ENCODE data around the gene TLCD2. TPM values are rescaled to one million over a fixed set of nuclear protein-coding genes. Genes with fewer than 3 reads are reported as not detected.
"Not testable (repeated sequence)": the region's sequence is repeated elsewhere in the genome, so short reads cannot be mapped to it uniquely, and the experiment has no call there.

The TLCD2 gene
- polyA plus RNA-seq, 1 donor from 2014 or later: not detected

DNA sequence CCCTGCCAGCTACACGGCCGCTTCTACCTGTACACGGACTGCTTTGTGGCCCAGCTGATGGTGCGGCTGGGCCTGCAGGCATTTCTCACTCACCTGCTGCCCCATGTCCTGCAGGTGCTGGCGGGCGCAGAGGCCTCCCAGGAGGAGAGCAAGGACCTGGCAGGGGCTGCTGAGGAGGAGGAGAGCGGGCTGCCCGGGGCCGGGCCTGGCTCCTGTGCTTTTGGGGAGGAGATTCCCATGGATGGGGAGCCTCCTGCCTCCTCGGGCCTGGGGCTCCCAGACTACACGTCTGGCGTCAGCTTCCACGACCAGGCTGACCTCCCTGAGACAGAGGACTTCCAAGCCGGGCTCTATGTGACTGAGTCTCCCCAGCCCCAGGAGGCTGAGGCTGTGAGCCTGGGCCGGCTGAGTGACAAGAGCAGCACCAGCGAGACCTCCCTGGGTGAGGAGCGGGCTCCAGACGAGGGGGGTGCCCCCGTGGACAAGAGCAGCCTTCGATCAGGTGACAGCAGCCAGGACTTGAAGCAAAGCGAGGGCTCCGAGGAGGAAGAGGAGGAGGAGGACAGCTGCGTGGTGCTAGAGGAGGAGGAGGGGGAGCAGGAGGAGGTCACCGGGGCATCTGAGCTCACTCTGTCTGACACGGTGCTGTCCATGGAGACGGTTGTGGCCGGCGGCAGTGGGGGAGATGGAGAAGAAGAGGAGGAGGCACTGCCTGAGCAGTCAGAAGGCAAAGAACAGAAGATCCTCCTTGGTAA is 17.9 kb upstream of the TLCD2 start:
- no peaks in the 10 kb centered on the region for H3K9me3 Mint-ChIP-seq
- peaks cover 5 to 24% (median 21%) of the 10 kb centered on the region in 3 donors for H3K4me1 Mint-ChIP-seq
- peak overlapping the region in 2 of 4 donors; percentile 32 to 38 for H3K4me3 Mint-ChIP-seq
- no peaks in the 10 kb centered on the region for H3K27me3 Mint-ChIP-seq
- H3K36me3 Mint-ChIP-seq: peaks cover 1% of the 10 kb centered on the region
- H3K27ac Mint-ChIP-seq: peak overlapping the region; percentile 62 to 67 (median 63)

- Mint-ChIP-seq H3K4me1 (peaks cover 7 to 27% (median 21%) of the 10 kb centered on the region in 3 donors), H3K36me3 (peaks cover 2% of the 10 kb centered on the region), H3K9me3 (no peaks in the 10 kb centered on the region), H3K4me3 (peak overlapping the region in 1 of 4 donors; percentile 71), H3K27ac (peak overlapping the region in 1 of 3 donors; percentile 67), H3K27me3 (no peaks in the 10 kb centered on the region)
Measured at GRCh38 chr17:1727258-1727789, 17.1 kb upstream of the TLCD2 start.

DNA sequence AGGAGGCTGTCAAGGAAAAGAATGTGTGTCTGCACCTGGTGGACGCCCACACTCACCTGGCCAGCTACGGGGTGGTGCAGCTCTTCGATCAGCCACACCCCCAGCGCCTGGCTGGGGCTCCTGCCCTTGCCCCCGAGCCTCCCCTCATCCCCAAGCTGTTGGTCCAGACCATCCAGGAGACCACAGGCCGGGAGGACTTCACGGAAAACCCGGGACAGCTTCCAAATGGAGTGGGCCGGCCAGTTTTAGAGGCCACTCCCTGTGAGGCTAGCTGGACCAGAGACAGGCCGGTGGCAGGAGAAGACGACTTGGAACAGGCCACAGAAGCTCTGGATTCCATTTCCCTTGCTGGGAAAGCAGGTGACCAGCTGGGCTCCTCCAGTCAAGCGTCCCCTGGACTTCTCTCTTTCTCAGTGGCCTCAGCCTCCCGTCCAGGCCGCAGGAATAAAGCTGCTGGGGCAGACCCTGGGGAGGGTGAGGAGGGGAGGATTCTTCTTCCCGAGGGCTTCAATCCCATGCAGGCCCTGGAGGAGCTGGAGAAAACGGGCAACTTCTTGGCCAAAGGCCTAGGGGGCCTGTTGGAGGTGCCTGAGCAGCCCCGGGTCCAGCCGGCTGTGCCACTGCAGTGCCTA is 16.6 kb upstream of the TLCD2 start:
- peak overlapping the region in 1 of 3 donors; percentile 67 for H3K27ac Mint-ChIP-seq
- peaks cover 2% of the 10 kb centered on the region for H3K36me3 Mint-ChIP-seq
- peaks cover 12 to 29% (median 21%) of the 10 kb centered on the region in 3 donors for H3K4me1 Mint-ChIP-seq
- peak overlapping the region in 2 of 4 donors; percentile 43 to 71 for H3K4me3 Mint-ChIP-seq
- no peaks in the 10 kb centered on the region for H3K9me3 Mint-ChIP-seq
- H3K27me3 Mint-ChIP-seq: no peaks in the 10 kb centered on the region

DNA sequence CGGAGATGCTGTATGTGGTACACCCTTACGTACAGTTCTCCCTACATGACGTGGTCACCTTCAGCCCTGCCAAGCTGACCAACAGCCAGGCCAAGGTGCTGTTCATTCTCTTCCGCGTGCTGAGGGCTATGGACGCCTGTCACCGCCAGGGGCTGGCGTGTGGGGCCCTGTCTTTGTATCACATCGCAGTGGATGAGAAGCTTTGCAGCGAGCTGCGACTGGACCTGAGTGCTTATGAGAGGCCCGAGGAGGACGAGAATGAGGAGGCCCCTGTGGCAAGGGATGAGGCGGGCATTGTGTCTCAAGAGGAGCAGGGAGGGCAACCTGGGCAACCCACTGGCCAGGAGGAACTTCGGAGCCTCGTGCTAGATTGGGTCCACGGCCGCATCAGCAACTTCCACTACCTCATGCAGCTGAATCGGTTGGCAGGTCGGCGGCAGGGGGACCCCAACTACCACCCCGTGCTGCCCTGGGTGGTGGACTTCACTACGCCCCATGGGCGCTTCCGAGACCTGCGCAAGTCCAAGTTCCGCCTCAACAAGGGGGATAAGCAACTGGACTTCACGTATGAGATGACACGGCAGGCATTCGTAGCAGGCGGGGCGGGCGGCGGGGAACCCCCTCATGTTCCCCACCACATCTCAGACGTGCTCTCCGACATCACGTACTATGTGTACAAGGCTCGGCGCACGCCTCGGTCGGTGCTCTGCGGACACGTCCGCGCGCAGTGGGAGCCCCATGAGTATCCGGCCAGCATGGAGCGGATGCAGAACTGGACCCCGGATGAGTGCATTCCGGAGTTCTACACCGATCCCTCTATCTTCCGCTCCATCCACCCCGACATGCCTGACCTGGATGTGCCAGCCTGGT is 15.7 kb upstream of the TLCD2 start:
- H3K27ac Mint-ChIP-seq: peak overlapping the region in 2 of 3 donors; percentile 78 to 89
- no peaks in the 10 kb centered on the region for H3K9me3 Mint-ChIP-seq
- H3K4me1 Mint-ChIP-seq: peaks cover 12 to 29% (median 23%) of the 10 kb centered on the region in 3 donors
- H3K36me3 Mint-ChIP-seq: peaks cover 2% of the 10 kb centered on the region
- H3K4me3 Mint-ChIP-seq: peak overlapping the region; percentile 76 to 89 (median 81)
- no peaks in the 10 kb centered on the region for H3K27me3 Mint-ChIP-seq

DNA sequence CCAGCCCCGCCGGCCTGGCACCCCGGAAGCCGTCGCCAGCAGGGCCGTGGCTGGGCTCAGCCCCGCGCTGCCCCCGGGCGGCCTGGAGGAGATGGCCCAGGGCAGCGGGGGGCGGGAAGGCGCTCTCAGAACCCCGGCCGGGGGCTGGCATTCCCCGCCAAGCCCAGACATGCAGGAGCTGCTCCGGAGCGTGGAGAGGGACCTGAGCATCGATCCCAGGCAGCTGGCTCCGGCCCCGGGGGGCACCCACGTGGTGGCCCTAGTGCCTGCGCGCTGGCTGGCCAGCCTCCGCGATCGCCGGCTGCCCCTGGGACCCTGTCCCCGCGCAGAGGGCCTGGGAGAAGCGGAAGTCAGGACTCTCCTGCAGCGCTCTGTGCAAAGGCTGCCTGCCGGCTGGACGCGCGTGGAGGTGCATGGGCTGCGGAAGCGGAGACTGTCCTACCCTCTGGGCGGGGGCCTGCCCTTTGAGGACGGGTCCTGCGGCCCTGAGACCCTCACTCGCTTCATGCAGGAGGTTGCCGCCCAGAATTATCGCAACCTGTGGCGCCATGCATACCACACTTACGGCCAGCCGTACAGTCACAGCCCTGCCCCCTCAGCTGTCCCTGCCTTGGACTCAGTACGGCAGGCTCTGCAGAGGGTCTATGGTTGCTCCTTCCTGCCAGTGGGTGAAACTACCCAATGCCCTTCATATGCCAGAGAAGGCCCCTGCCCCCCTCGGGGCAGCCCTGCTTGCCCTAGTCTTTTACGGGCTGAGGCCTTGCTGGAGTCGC is 14.9 kb upstream of the TLCD2 start:
- Mint-ChIP-seq H3K27ac (peak overlapping the region; percentile 27 to 89 (median 78)), H3K9me3 (no peaks in the 10 kb centered on the region), H3K4me1 (peaks cover 12 to 32% (median 26%) of the 10 kb centered on the region in 3 donors), H3K36me3 (peaks cover 2% of the 10 kb centered on the region), H3K27me3 (no peaks in the 10 kb centered on the region), H3K4me3 (peak overlapping the region; percentile 76 to 89 (median 81))

- no peaks in the 10 kb centered on the region for H3K27me3 Mint-ChIP-seq
Measured at GRCh38 chr17:1724351-1724868, 14.2 kb upstream of the TLCD2 start, which contains the start of gene WDR81. Gene WDR81, plus strand, starts transcription at chr17:1724704. Its CDS starts 256 bp downstream, at chr17:1724960.

DNA sequence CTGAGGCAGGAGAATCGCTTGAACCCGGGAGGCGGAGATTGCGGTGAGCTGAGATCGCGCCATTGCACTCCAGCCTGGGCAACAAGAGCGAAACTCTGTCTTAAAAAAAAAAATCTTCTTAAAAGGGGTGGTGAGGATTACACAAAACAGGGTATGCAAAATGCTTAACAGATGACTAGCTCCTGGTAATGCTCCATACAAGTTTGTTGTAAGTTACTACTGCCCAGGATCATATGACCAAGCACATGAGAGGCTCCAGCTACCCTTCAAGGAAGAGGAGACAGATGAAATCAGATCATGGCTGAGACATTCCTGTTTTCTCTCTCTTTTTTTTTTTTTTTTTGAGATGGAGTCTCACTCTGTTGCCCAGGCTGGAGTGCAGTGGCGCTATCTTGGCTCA is 11.8 kb upstream of the TLCD2 start:
- not testable (repeated sequence) for H3K36me3 Mint-ChIP-seq, H3K9me3 Mint-ChIP-seq, H3K27me3 Mint-ChIP-seq
- Mint-ChIP-seq H3K4me3 (peak overlapping the region in 3 of 4 donors; percentile 86 to 92 (median 92)), H3K27ac (peak overlapping the region; percentile 96 to 99 (median 97)), H3K4me1 (peaks cover 16 to 26% (median 25%) of the 10 kb centered on the region in 3 donors)

More at GRCh38 chr17:1724351-1724868, 14.2 kb upstream of the TLCD2 start, which contains the start of gene WDR81:
- H3K4me3 Mint-ChIP-seq: peak within 1 kb of the TSS; percentile 80 to 93 (median 88)
- peaks cover 12 to 27% (median 22%) of the 10 kb centered on the region in 3 donors for H3K4me1 Mint-ChIP-seq
- peaks cover 2% of the 10 kb centered on the region for H3K36me3 Mint-ChIP-seq
- H3K27ac Mint-ChIP-seq: peak within 1 kb of the TSS; percentile 96 to 99 (median 97)
- H3K9me3 Mint-ChIP-seq: no peaks in the 10 kb centered on the region

DNA sequence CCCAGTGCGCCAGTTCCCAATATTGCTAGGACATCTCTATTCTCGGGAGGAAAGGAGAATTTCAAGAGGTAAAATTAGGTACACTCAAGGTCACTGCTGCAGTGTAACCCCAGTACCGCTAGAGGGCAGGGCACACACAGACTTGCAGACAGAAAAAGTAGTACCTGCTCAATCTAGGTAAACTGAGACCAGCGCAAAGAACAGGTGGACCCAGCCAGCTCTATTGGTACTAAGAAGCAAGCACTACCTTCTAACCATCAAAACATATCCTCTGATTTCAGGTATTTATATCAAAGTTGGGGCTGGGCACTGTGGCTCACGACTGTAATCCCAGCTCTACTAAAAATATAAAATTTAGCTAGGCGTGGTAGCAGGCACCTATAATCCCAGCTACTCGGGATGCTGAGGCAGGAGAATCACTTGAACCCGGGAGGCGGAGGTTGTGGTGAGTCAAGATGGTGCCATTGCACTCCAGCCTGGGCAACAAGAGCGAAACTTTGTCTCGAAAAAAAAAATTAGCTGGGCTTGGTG is 10.7 kb upstream of the TLCD2 start:
- H3K36me3 Mint-ChIP-seq: peaks cover 2% of the 10 kb centered on the region
- peak overlapping the region in 3 of 4 donors; percentile 38 to 69 (median 60) for H3K4me3 Mint-ChIP-seq
- H3K27me3 Mint-ChIP-seq: no peaks in the 10 kb centered on the region
- peaks cover 21 to 28% (median 27%) of the 10 kb centered on the region in 3 donors for H3K4me1 Mint-ChIP-seq
- no peaks in the 10 kb centered on the region for H3K9me3 Mint-ChIP-seq
- peak overlapping the region; percentile 78 to 99 (median 96) for H3K27ac Mint-ChIP-seq

DNA sequence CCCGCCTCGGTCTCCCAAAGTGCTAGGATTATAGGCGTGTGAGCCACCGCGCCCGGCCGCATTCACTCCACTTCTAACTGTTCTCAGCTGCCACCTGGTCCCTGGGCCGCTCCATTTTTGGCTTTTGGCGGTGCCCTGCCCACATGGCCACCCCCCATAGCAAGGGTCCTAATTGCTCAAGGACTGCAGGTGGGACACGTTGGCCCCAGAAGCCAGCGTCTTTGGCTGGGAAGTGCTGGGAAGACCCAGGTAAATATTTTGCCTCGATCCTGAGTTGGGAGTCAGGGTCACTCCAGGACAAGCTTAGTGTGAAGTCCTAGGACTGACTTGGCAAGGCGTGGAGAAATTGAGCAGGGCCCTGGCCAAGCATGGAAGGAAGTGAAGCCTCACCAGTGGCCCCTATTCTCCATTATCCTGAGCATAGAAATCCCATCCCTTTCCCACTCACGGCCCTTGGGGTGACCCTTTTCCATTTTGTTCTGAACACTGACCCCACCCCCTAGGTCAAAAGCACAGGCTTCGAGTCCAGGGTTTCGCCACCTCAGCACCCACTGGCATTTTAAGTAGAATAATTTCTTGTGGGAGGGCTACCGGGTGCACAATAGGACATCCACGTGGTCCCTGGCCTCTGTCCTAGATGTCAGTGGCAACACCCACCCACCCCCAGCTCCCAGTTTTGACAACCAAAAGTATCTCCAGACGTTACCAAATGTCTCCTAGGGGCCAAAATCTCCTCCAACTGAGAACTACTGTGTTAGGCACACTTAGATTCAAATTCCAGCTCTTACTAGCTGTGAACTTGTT is 8.4 kb upstream of the TLCD2 start:
- peak overlapping the region in 2 of 4 donors; percentile 50 to 57 for H3K4me3 Mint-ChIP-seq
- peaks cover 2% of the 10 kb centered on the region for H3K36me3 Mint-ChIP-seq
- peaks cover 6% of the 10 kb centered on the region for H3K27me3 Mint-ChIP-seq
- H3K9me3 Mint-ChIP-seq: no peaks in the 10 kb centered on the region
- no peak overlapping the region for H3K27ac Mint-ChIP-seq
- peaks cover 21 to 25% (median 22%) of the 10 kb centered on the region in 3 donors for H3K4me1 Mint-ChIP-seq

DNA sequence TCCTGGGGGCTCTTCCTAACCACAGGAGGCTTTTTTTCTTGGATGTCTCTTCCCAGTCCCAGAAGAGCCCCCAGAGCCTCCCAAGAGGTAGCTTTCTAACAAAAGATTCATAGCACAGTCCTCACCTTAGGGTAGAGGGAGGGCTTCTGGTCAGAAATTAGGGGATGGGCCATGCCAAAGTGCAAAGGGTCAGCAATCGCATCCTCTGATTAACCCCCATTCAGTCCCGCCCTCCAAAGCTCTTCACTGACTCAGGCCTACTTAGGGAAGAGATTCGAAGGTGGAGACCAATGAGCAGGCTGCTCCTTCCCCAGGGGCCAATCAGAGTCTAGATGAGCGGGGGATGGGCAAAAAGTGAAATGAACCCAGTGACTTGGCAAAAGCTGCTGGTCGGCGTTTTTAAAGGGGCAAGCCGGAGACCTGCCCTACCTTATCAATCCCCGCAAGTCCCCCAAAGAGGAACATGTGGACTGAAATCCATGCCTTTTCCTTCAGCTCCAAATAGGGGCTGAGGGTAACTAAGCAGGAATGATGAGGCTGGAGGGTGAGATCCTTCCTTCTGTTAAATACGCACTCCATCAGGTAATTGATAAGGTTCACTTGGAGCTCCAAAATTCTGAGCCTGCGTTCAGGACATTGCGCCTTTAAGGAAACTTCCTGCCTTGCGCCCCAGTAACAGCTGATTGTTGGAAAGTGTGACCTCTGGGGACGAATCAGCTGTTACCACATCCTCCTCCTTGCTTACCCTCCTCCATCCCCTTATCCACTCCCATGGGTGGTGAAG is 6.9 kb upstream of the TLCD2 start:
- H3K36me3 Mint-ChIP-seq: no peaks in the 10 kb centered on the region
- peaks cover 8% of the 10 kb centered on the region for H3K27me3 Mint-ChIP-seq
- H3K9me3 Mint-ChIP-seq: no peaks in the 10 kb centered on the region
- H3K27ac Mint-ChIP-seq: peak overlapping the region; percentile 94 to 99 (median 96)
- H3K4me1 Mint-ChIP-seq: peaks cover 14 to 18% (median 16%) of the 10 kb centered on the region in 3 donors
- peak overlapping the region; percentile 89 to 98 (median 96) for H3K4me3 Mint-ChIP-seq

DNA sequence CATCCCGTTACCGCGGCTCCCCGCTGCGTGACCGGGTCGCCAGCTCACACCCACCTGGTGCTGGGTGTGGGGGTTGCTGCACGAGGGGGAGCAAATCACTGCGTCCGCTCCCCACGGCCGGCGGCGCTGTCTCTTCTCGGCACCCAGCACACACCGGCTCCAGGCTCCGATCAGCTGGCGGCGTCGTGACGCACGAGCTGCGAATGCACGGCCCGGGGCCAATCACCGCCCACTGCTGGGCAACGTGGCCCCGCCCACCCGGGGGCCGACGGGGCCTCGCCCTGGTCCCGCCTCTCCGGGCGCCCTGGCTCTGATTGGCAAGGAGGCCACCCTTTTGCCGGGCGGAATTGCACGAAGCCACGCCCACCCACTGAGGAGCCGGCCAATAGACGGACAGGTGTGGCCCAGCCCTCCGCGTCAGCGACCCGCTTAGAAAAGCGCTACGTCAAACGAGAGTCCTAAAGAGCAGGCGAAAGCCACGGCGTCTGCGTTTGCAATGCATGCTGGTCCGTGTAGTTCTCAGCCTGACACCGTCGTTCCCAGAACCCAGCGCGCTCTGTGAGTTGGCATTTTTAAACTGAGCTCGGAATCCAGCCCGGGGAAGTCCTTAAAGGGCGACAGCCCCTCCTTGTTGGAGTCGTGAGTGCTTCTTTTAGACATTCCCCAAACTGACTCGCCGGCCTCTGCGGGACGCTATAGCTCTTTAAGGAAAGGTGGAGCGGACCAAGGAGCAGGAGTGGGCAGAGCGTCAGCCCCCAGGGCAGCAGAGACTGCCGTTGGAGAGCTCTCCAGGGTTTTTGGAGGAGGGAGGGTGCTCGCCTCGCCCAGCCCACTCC is 6.1 kb upstream of the TLCD2 start:
- H3K4me3 Mint-ChIP-seq: peak overlapping the region; percentile 89 to 98 (median 96)
- no peaks in the 10 kb centered on the region for H3K9me3 Mint-ChIP-seq
- H3K27ac Mint-ChIP-seq: peak overlapping the region; percentile 94 to 99 (median 96)
- H3K36me3 Mint-ChIP-seq: no peaks in the 10 kb centered on the region
- peaks cover 16 to 19% (median 16%) of the 10 kb centered on the region in 3 donors for H3K4me1 Mint-ChIP-seq
- peaks cover 8% of the 10 kb centered on the region for H3K27me3 Mint-ChIP-seq

Data from IgD-negative memory B cell (primary cell).